GM18951 (cell line): ENCODE data around the gene SSC4D.
"Not testable (repeated sequence)": the region's sequence is repeated elsewhere in the genome, so short reads cannot be mapped to it uniquely, and the experiment has no call there.

Source experiments
- POLR2A ChIP-seq: IDR thresholded peaks from 4 replicates; pipeline ENCODE4 v1.6.1; 2011; ENCODE audit warnings: mild to moderate bottlenecking; ENCODE audit not compliant: insufficient read length, insufficient read depth; ENCODE audit errors: extremely low read depth
- in situ Hi-C: fragments of 300-500 bp; cut with MboI; formaldehyde crosslinking; loops from one replicate; pipeline ENCODE4 v1.12.0; 2022; ENCODE audit warnings: low sequenced_read_pairs, mixed read lengths, inconsistent platforms; ENCODE audit not compliant: unreplicated experiment

The SSC4D gene

GRCh38 chr7:76386691-76387260, 22.7 kb downstream of the SSC4D start:
- TF ChIP-seq POLR2A = no peak
- in situ Hi-C loops = no loop called here

- no peak for TF ChIP-seq POLR2A
- in situ Hi-C loops = no loop called here
Measured at GRCh38 chr7:76383089-76383944, 26.2 kb downstream of the SSC4D start.

- TF ChIP-seq POLR2A = no peak
- in situ Hi-C loops = no loop called here
Measured at GRCh38 chr7:76381814-76382213, 27.7 kb downstream of the SSC4D start.

DNA sequence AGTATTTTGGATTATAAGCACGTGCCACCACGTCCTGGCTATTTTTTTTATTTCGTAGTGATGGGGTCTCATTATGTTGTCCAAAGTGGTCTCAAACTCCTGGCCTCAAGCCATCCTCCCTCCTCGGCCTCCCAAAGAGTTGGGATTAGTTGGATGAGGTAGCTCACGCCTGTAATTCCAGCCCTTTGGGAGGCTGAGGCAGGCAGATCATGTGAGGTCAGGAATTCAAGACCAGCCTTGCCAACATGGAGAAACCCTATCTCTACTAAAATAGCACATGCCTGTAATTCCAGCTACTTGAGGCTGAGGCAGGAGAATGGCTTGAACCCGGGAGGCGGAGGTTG, 28.9 kb downstream of the SSC4D start:
- in situ Hi-C loops = no loop called here
- no peak for TF ChIP-seq POLR2A

DNA sequence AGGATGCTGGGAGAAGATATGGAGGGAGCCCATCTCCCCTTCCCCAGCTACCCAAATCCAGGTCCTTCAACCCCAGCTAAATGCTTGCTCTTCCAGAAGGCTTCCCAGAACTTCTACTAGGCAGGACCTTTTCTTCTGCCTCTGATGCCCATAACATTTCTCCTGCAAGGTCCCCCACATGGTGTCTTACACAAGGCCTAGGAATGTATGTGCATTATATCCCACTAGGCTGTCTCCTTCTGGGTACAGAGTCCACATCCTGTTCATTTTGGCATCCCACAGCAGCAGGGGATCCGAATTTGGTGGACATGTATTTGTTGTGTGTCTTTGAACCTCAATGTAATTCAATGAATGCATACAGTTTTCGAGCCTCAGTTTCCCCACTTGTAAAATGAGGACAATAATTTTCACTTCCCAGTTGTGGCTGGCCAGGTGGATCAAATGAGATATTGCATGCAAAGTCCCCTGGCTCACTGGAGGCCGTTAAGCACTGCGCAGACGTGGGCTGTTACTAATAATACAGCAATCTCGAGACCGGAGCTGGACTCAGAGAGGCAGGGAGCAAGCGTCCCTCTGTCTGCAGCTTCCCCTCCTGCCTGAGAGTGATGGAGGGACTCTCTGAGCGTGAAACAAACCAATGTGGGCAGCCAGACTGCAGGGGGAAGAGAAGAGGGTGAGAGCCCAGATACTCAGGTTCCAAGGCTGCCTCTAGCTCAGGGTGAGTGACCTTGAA, 32.1 kb downstream of the SSC4D start:
- in situ Hi-C loops = no loop called here
- no peak for TF ChIP-seq POLR2A

DNA sequence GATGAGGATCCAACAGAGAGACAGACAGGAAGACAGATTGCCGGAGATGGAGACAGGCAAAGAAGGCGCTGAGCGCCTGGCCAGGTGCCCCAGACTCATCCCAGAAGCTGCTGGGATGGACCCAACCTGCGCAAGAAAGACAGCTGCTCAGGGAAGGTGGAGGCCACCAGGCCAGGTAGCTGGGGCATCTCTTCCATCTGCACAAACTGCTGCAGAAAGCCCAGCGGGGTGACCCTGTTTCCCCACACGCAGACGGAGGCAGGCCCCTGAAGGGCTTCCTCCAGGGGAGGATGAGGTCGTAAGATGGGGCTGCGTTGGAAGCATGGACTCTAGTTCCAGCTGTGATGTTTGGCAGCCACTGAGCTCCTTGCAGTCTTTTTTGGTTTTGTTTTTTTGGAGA, 34.2 kb downstream of the SSC4D start:
- no peak for TF ChIP-seq POLR2A
- in situ Hi-C loops = no loop called here

DNA sequence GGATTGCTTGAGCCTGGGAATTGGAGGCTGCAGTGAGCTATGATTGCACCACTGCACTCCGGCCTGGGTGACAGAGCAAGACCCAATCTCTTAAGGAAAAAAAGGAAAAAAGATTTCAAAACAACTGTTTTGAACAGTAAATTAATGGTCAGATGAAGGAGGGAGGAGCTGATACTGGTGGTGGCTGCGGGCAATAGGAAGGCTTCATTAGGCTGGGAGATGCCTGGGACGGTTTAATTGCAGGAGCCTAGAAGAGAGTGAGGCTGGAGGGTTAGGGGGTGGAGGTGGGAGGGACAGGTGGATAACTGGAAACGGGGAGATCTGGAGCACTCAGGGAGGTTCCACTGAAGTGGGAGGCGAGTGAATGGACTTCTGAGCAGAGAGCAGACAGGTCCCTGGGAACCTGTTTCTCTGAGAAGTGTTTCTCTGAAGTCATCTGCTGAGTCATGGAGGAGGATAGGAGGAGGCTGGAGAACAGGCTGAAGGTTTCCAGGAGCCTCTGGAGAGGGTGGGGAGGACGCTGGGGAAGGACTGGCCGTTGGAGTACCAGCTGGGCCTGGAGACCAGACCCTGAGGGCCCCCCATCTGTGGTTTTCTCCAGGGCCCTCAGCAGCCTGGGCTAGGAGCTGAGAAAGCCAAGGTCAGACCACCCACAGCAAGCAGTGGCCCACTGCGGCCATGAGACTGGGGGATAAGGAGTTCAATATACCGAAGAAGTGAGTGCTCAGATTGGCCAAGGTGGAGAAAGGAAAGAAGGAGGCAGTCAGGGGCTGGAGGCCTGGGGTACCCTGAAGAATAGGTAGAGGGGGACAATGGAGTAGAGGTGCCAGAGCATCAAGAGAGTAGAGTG, 36.3 kb downstream of the SSC4D start:
- TF ChIP-seq POLR2A = no peak
- in situ Hi-C loops = no loop called here

- no peak for TF ChIP-seq POLR2A
- in situ Hi-C loops = no loop called here
Measured at GRCh38 chr7:76371396-76371795, 38.1 kb downstream of the SSC4D start.

DNA sequence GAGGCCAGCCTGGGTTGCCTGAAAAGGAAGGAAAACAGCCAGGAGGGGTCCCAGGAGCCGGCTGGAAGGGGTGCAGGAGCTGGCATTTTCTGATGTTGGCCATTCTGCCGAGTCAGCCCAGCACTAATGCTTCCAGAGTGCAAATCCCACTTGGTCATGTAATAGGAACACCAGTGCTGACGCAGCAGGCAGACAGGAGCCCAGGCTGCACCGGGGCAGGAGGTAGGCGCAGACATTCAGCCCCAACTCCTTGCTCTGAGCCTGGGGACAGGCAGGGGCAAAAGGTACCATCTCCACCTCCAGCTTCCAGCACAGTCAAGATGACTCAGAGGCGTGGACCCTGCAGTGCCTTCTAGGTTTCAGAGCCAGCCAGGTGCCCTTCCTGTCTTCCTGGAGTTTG, 40.5 kb downstream of the SSC4D start:
- in situ Hi-C loops = no loop called here
- no peak for TF ChIP-seq POLR2A

DNA sequence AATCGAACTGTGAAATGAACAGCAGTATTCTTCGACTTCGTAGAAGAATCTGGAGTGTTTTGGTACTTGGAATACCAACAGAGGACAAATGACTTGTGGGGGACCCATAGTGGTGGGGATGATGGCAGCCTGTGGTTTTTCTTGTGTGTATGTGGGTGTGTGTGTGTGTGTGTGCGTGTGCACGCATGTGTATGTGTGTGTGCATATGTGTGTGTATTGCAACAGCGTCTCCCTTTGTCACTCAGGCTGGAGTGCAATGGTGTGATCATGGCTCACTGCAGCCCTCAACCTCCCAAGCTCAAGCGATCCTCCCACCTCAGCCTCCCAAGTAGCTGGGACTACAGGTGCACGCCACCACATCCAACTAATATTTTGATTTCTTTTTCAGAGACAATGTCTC, 41.3 kb downstream of the SSC4D start:
- no peak for TF ChIP-seq POLR2A
- in situ Hi-C loops = no loop called here

- in situ Hi-C loops = no loop called here
Measured at GRCh38 chr7:76364198-76364584, 45.3 kb downstream of the SSC4D start.

DNA sequence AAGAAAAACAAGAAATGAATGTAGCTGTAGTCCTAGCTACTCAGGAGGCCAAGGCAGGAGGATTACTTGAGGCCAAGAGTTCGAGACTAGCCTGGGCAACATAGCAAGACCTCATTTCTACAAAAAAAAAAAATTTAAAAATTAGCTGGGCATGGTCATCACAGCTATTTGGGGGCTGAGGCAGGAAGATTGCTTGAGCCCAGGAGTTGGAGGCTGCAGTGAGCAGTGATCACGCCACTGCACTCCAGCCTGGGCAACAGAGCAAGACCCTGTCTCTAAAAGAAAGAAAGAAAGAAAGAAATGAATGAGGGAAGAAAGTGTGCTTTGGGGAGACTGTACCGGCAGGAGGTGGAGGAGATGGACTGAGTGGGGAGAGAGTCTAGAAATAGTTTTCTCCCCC, 45.7 kb downstream of the SSC4D start:
- in situ Hi-C loops = not testable (repeated sequence)

More at GRCh38 chr7:76364198-76364584, 45.3 kb downstream of the SSC4D start:
- TF ChIP-seq POLR2A = no peak
